HG02885 (cell line): ENCODE measurements around the gene VWA1.
"Not testable (repeated sequence)": the region's sequence is repeated elsewhere in the genome, so short reads cannot be mapped to it uniquely, and the experiment has no call there.

Experiments used
- ATAC-seq: cut with Tn5 transposase; IDR thresholded peaks from one replicate; pipeline ENCODE4 v1.9.1; 2021; ENCODE audit warnings: mild to moderate bottlenecking; ENCODE audit not compliant: unreplicated experiment, poor library complexity

VWA1 gene

GRCh38 chr1:1476011-1476410 lies 40.5 kb downstream of the VWA1 start:
- not testable (repeated sequence) for ATAC-seq

DNA sequence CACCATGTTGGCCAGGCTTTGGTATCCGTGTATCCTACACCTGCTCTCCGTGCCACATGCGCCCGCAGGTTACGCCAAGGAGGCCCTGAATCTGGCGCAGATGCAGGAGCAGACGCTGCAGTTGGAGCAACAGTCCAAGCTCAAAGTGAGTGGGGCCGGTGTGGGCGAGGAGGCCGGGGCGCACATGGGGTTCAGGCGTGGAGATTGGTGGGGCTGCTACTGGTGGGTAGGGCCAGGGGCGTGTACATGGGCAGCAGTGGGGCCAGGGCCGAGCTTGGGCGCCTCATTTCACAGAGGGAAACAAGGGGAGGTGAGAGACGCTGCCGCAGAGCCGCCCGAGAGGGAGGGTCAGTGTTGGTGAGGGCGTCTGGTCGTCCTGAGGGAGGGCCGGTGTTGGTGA lies 41.7 kb downstream of the VWA1 start:
- no peak for ATAC-seq

- ATAC-seq, result no peak
Measured at GRCh38 chr1:1479547-1480487, 44.3 kb downstream of the VWA1 start.

DNA sequence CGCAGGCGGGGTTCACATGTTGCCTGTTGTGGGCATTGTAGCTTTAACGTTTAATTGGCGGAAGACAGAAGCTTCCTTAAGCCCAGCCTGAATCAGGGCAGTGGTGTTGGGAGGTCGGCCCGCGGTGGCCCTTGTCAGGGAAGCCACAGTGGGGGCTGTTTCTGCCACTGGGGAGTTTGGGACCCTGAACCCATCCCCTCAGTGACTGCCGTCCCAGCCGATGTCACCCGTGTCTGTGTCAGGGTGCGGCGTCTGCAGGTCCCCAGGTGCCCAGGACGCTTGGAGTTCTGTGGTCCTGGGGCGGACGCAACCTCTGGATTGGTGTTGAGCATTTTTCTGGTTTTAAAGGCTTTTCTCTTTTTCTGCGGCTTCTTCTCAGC lies 45.0 kb downstream of the VWA1 start:
- not testable (repeated sequence) for ATAC-seq

DNA sequence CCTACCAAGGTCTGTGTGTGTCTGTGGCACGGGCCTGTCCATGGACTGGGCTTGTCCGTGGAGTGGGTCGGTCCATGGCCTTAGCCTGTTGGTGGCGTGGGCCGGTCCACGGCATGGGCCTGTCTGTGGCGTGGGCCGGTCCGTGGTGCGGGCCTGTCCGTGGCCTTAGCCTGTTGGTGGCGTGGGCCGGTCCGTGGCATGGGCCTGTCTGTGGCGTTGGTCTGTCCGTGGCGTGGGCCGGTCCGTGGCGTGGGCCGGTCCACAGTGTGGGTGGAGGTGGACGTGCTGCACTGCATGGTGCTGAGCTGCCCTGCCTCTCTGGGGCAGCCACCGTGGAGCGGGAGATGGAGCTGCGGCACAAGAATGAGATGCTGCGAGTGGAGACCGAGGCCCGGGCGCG lies 46.3 kb downstream of the VWA1 start:
- ATAC-seq, result not testable (repeated sequence)

DNA sequence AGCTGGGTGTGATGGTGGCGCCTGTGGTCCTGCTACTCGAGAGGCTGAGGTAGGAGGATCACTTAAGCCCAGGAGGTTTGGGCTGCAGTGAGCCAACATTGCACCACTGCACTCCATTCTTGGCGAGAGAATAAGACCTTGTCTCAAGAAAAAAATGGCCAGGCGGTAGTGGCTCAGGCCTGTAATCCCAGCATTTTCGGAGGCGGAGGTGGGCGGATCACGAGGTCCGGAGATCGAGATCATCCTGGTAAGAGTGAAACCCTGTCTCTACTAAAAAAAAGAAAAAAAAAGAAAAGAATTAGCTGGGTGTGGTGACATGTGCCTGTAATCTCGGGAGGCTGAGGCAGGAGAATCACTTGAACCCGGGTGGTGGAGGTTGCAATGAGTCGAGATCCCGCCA lies 47.4 kb downstream of the VWA1 start:
- ATAC-seq, result no peak

DNA sequence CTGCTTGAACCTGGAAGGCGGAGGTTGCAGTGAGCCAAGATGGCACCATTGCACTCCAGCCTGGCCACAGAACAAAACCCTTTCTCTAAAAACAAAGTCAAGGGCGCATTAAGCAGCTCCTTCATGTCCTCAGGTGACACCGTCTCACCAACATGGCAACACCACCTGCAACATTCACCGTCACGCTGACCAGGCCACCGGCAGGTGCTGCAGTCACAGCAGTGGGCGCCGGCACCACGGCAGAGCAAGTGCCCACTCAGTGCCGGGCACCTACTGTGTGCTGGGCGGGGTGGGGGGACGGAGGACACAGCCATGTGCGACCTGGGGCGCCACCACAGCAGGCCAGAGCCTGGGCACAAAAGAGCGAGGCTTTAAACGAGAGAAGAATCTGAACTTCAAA lies 48.2 kb downstream of the VWA1 start:
- ATAC-seq, result no peak

GRCh38 chr1:1484976-1485750 lies 49.7 kb downstream of the VWA1 start:
- not testable (repeated sequence) for ATAC-seq

DNA sequence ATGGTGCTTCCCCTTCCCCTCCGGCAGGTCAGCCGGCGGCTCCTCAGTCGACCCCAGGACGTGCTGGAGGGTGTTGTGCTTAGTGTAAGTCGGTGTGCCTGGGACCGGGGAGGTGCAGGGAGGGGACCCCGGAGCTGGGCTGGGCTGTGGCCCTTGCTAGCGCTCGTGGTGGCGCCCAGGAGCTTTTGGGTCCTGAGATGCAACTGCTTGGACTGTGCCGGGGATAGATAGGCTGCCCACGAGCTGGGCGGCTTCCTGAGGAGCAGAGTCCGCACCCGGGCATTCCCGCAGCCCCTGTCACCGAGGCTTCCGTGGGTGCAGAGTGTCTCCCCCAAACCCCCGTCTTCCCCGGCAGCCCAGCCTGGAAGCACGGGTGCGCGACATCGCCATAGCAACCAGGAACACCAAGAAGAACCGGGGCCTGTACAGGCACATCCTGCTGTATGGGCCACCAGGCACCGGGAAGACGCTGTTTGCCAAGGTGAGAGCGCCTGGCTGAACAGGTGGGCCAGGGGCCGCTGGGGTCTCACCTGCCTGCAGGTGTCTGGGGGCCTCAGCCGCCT lies 50.3 kb downstream of the VWA1 start:
- ATAC-seq, result not testable (repeated sequence)

DNA sequence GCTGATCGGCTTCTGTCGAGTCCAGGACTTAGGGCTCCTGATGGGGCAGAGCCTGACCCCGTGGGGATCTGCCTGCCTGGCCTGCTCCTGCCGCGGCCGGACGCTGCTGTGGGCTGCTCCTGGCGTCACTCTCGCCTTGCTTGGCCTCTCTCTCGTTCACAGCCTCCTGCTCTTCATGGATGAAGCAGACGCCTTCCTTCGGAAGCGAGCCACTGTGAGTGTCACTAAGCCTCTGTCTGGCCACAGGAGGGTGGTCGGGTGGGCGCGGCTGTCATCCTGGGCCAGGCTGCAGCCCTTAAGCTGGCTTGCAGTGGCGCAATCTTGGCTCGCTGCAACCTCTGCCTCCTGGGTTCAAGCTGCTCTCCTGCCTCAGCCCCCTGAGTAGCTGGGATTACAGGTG lies 52.2 kb downstream of the VWA1 start:
- no peak for ATAC-seq

- ATAC-seq, result no peak
Measured at GRCh38 chr1:1489231-1489630, 53.7 kb downstream of the VWA1 start.

- ATAC-seq, result no peak
Measured at GRCh38 chr1:1489861-1490260, 54.4 kb downstream of the VWA1 start.

DNA sequence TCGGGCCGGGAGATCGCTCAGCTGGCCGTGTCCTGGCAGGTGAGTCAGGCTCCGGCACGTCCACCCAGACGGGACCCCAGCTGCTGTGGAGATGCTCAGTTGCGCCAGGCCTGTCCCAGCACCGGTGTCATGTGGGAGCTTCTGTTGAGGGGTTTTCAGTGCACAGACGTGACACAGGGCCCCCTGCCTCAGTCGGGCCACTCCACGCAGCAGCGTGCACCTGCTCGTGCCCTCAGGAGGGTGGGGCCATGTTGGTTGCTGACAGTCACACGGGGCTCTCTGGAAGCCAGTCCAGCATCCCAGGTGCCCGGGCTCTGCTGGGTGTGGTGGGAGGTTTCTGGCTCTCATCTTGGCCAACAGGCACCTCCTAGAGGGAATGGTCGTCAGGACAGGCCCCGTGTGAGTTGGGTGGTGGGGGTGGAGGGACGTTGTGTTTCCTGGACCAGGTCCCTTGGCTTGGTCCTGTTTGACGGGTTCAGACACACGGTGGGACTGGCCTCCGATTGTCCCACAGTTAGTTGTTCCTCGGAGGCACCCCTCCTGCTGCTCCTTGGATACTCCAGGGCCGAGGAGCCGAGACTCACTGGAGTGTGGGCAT lies 55.2 kb downstream of the VWA1 start:
- ATAC-seq, result no peak

DNA sequence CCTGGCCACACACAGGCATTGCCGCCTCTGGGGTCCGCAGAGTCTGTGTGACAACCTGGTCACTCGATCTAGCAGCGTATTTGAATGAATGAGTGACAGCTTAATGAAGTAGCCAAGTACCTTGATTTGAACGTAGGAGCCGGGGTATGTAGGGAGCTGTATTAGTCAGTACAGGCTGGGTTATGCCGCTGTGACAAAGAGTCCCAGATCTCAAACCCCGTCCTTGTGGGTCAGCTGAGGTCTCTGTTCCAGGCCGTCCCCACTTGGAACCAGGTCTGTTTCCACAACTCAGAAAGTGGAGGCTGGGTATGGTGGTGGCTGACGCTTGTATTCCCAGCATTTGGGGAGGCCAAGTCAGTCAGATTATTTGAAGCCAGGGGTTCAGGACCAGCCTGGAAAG lies 56.1 kb downstream of the VWA1 start:
- ATAC-seq, result no peak
